Measurements from ENCODE around the gene OR4C15.

OR4C15 gene

DNA sequence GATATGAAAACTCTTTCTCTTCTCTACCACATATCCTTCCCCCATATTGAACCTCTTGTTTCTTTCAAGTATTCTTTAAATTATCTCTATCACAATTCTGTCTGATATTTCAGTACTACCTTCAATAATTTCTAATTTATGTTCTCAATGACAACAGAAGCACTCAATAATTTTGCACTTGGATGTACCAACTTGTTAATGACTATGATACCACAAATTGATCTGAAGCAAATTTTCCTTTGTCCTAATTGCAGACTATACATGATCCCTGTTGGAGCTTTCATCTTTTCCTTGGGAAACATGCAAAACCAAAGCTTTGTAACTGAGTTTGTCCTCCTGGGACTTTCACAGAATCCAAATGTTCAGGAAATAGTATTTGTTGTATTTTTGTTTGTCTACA lies at the start of gene OR4C15:
TSS of gene OR4C15 (plus strand) at position 301 of the 400 bp plus-strand sequence. CDS start at position 301, 0 bp downstream.
- H3K4me3 Mint-ChIP-seq = no peak within 1 kb of the TSS
- no peaks in the 10 kb centered on the region for H3K36me3 Mint-ChIP-seq
- H3K9me3 Mint-ChIP-seq = peaks cover 8% of the 10 kb centered on the region
- H3K27me3 Mint-ChIP-seq = no peaks in the 10 kb centered on the region
- no peak within 1 kb of the TSS for H3K27ac Mint-ChIP-seq
- H3K4me1 Mint-ChIP-seq = no peaks in the 10 kb centered on the region

- Mint-ChIP-seq H3K27me3 (no peaks in the 10 kb centered on the region), H3K4me3 (no peak within 1 kb of the TSS), H3K9me3 (peaks cover 11% of the 10 kb centered on the region), H3K36me3 (no peaks in the 10 kb centered on the region), H3K27ac (no peak within 1 kb of the TSS), H3K4me1 (no peaks in the 10 kb centered on the region)
Measured at GRCh38 chr11:55571828-55572227, 17.6 kb downstream of the OR4C15 start, which contains the start of gene OR4C16. Gene OR4C16 (plus strand): TSS chr11:55572128. CDS start chr11:55572128, 0 bp downstream.

DNA sequence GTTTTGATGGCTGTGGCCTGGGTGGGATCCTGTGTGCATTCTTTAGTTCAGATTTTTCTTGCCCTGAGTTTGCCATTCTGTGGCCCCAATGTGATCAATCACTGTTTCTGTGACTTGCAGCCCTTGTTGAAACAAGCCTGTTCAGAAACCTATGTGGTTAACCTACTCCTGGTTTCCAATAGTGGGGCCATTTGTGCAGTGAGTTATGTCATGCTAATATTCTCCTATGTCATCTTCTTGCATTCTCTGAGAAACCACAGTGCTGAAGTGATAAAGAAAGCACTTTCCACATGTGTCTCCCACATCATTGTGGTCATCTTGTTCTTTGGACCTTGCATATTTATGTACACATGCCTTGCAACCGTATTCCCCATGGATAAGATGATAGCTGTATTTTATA lies 18.3 kb downstream of the OR4C15 start:
- no peaks in the 10 kb centered on the region for H3K4me1 Mint-ChIP-seq
- H3K9me3 Mint-ChIP-seq = peaks cover 11% of the 10 kb centered on the region
- H3K27me3 Mint-ChIP-seq = no peaks in the 10 kb centered on the region
- no peaks in the 10 kb centered on the region for H3K36me3 Mint-ChIP-seq
- H3K27ac Mint-ChIP-seq = no peak overlapping the region
- H3K4me3 Mint-ChIP-seq = no peak overlapping the region
